Nephron (organoid): Measurements from ENCODE around the gene CORO1C.

Source experiments
- H3K27ac Mint-ChIP-seq, 3 experiments: 2 replicates each; pipeline ENCODE4 v1.8.0; 2020; ENCODE audit warnings: mixed read lengths in 3 of 3, mild to moderate bottlenecking in 2 of 3, moderate library complexity in 1 of 3
- H3K27me3 Mint-ChIP-seq: 2 replicates; pipeline ENCODE4 v1.8.0; 2021; ENCODE audit warnings: low read depth, mild to moderate bottlenecking, moderate library complexity, mixed read lengths
- H3K36me3 Mint-ChIP-seq: 2 replicates; pipeline ENCODE4 v1.8.0; 2020; ENCODE audit warnings: low read depth, mixed read lengths
- H3K4me1 Mint-ChIP-seq: 2 replicates; pipeline ENCODE4 v1.8.0; 2020; ENCODE audit warnings: mixed read lengths
- H3K4me3 Mint-ChIP-seq, 3 experiments: 2 replicates each; pipeline ENCODE4 v1.8.0; 2020; ENCODE audit warnings: mild to moderate bottlenecking in 3 of 3, mixed read lengths in 3 of 3, moderate library complexity in 2 of 3
- H3K9me3 Mint-ChIP-seq: 2 replicates; pipeline ENCODE4 v1.8.0; 2020; ENCODE audit warnings: mixed read lengths
- CTCF ChIP-seq, 3 experiments: fragments of 200-600 bp; sonication (generic); IDR thresholded peaks; one replicate each; pipeline ENCODE4 v1.5.0; 2021; ENCODE audit warnings: antibody characterized with exemption in 3 of 3; ENCODE audit not compliant: unreplicated experiment in 3 of 3

Gene CORO1C

GRCh38 chr12:108694812-108695278, 36.5 kb downstream of the CORO1C start:
- no peak for TF ChIP-seq CTCF (IDR thresholded peaks at IDR 0.05; ENCODE audit: unreplicated experiment in 3 of 3)
- H3K9me3 Mint-ChIP-seq = no peaks in the 10 kb centered on the region
- H3K36me3 Mint-ChIP-seq = peaks cover 40% of the 10 kb centered on the region
- H3K4me3 Mint-ChIP-seq = no peak overlapping the region
- no peaks in the 10 kb centered on the region for H3K27me3 Mint-ChIP-seq
- H3K4me1 Mint-ChIP-seq = peaks cover 81% of the 10 kb centered on the region
- peak overlapping the region; percentile 39 to 80 (median 79) for H3K27ac Mint-ChIP-seq

- Mint-ChIP-seq H3K4me1 (peaks cover 81% of the 10 kb centered on the region), H3K9me3 (no peaks in the 10 kb centered on the region), H3K27me3 (no peaks in the 10 kb centered on the region), H3K36me3 (peaks cover 29% of the 10 kb centered on the region), H3K27ac (peak overlapping the region; percentile 91 to 99 (median 98)), H3K4me3 (no peak overlapping the region)
- no peak for TF ChIP-seq CTCF (IDR thresholded peaks at IDR 0.05; ENCODE audit: unreplicated experiment in 3 of 3)
Measured at GRCh38 chr12:108693751-108694150, 37.6 kb downstream of the CORO1C start.

- Mint-ChIP-seq H3K27ac (peak overlapping the region; percentile 91 to 99 (median 98)), H3K9me3 (no peaks in the 10 kb centered on the region), H3K27me3 (no peaks in the 10 kb centered on the region), H3K36me3 (peaks cover 27% of the 10 kb centered on the region), H3K4me3 (no peak overlapping the region), H3K4me1 (peaks cover 79% of the 10 kb centered on the region)
- TF ChIP-seq CTCF (IDR thresholded peaks at IDR 0.05; ENCODE audit: unreplicated experiment in 3 of 3) = no peak
Measured at GRCh38 chr12:108693186-108693730, 38.1 kb downstream of the CORO1C start.

- peak overlapping the region in 2 of 3 experiments; percentile 69 to 74 for H3K4me3 Mint-ChIP-seq
- no peaks in the 10 kb centered on the region for H3K9me3 Mint-ChIP-seq
- peaks cover 20% of the 10 kb centered on the region for H3K36me3 Mint-ChIP-seq
- H3K27ac Mint-ChIP-seq = peak overlapping the region; percentile 91 to 99 (median 98)
- peaks cover 72% of the 10 kb centered on the region for H3K4me1 Mint-ChIP-seq
- H3K27me3 Mint-ChIP-seq = no peaks in the 10 kb centered on the region
- no peak for TF ChIP-seq CTCF (IDR thresholded peaks at IDR 0.05; ENCODE audit: unreplicated experiment in 3 of 3)
Measured at GRCh38 chr12:108691998-108692808, 39.1 kb downstream of the CORO1C start.

GRCh38 chr12:108691175-108691997, 39.9 kb downstream of the CORO1C start:
- Mint-ChIP-seq H3K27ac (peak overlapping the region; percentile 91 to 99 (median 98)), H3K4me3 (peak overlapping the region; percentile 1 to 48 (median 45)), H3K4me1 (peaks cover 71% of the 10 kb centered on the region)

More at GRCh38 chr12:108691175-108691997, 39.9 kb downstream of the CORO1C start:
- Mint-ChIP-seq H3K36me3 (peaks cover 15% of the 10 kb centered on the region), H3K9me3 (no peaks in the 10 kb centered on the region), H3K27me3 (no peaks in the 10 kb centered on the region)
- peak; percentile 40 to 56 (median 49) for TF ChIP-seq CTCF (IDR thresholded peaks at IDR 0.05; ENCODE audit: unreplicated experiment in 3 of 3)
